HEK293 (cell line): ENCODE measurements around the gene ZCCHC2.

Source experiments
- CTCF ChIA-PET: fragments of 350-600 bp; formaldehyde crosslinking; extraction: SDS; loops from one replicate; lab custom pipeline; 2021; ENCODE audit warnings: antibody characterized with exemption; lab: Yijun Ruan, JAX
- POLR2A ChIA-PET: fragments of 300-600 bp; formaldehyde crosslinking; extraction: SDS; loops from one replicate; lab custom pipeline; 2020; ENCODE audit warnings: antibody characterized with exemption, inconsistent platforms; lab: Yijun Ruan, JAX
- H3K27ac ChIP-seq: fragments of 200-500 bp; sonication (Bioruptor generic); 2 replicates; pipeline ENCODE4 v1.5.1; 2014; ENCODE audit warnings: low read depth, low read length, control low read depth, inconsistent platforms; ENCODE audit errors: extremely low read depth
- H3K36me3 ChIP-seq, 2 experiments: fragments of 200-500 bp in 1 of 2; sonication (Bioruptor generic) in 1 of 2; 1 replicate in 1 of 2; 2 replicates in 1 of 2; pipeline ENCODE4 v1.5.1; 2014 to 2017; ENCODE audit warnings: inconsistent platforms in 2 of 2, low read length in 2 of 2; ENCODE audit not compliant: control insufficient read depth in 2 of 2, insufficient read depth in 1 of 2
- H3K4me1 ChIP-seq: fragments of 200-500 bp; sonication (Bioruptor generic); 2 replicates; pipeline ENCODE4 v1.5.1; 2014; ENCODE audit warnings: mild to moderate bottlenecking, low read length, inconsistent platforms; ENCODE audit not compliant: control insufficient read depth, insufficient read depth
- H3K4me3 ChIP-seq: 2 replicates; pipeline ENCODE4 v1.5.1; 2011; ENCODE audit warnings: low read depth, mild to moderate bottlenecking, control low read depth, low read length, moderate library complexity
- H3K9me3 ChIP-seq: fragments of 200-500 bp; sonication (Bioruptor generic); 2 replicates; pipeline ENCODE4 v1.5.1; 2014; ENCODE audit warnings: low read depth, low read length, inconsistent platforms; ENCODE audit not compliant: control insufficient read depth, insufficient read depth
- ATF2 ChIP-seq: fragments of 450-650 bp; formaldehyde crosslinking; IDR thresholded peaks from 2 replicates; pipeline ENCODE4 v1.5.1; 2016; ENCODE audit warnings: missing biosample characterization, missing genetic modification characterization, low read depth
- ELK4 ChIP-seq: IDR thresholded peaks from 2 replicates; pipeline ENCODE4 v1.6.1; 2011; ENCODE audit warnings: mild to moderate bottlenecking, low read depth, low read length, borderline replicate concordance
- KLF1 ChIP-seq: fragments of 450-650 bp; formaldehyde crosslinking; IDR thresholded peaks from 2 replicates; pipeline ENCODE4 v1.5.1; 2016; ENCODE audit warnings: missing biosample characterization, missing genetic modification characterization
- KLF10 ChIP-seq: fragments of 450-650 bp; IDR thresholded peaks from 2 replicates; pipeline ENCODE4 v1.5.1; 2018; ENCODE audit warnings: missing biosample characterization, mild to moderate bottlenecking, missing genetic modification characterization
- KLF16 ChIP-seq: fragments of 450-650 bp; formaldehyde crosslinking; IDR thresholded peaks from 2 replicates; pipeline ENCODE4 v1.5.1; 2017; ENCODE audit warnings: missing biosample characterization, missing genetic modification characterization
- MEIS1 ChIP-seq: sonication (generic); formaldehyde crosslinking; IDR thresholded peaks from 2 replicates; pipeline ENCODE4 v1.8.1; 2022; ENCODE audit warnings: missing genetic modification reagents, mild to moderate bottlenecking, borderline replicate concordance
- RBAK ChIP-seq: fragments of 450-650 bp; formaldehyde crosslinking; IDR thresholded peaks from 2 replicates; pipeline ENCODE4 v1.5.1; 2016; ENCODE audit warnings: missing biosample characterization, missing genetic modification characterization
- REPIN1 ChIP-seq: fragments of 450-650 bp; formaldehyde crosslinking; IDR thresholded peaks from 2 replicates; pipeline ENCODE4 v1.5.1; 2017; ENCODE audit warnings: missing biosample characterization, missing genetic modification characterization, low read depth
- SP7 ChIP-seq: fragments of 450-650 bp; formaldehyde crosslinking; IDR thresholded peaks from 2 replicates; pipeline ENCODE4 v1.5.1; 2016; ENCODE audit warnings: missing biosample characterization, missing genetic modification characterization
- ZNF132 ChIP-seq: fragments of 450-650 bp; formaldehyde crosslinking; IDR thresholded peaks from 2 replicates; pipeline ENCODE4 v1.5.1; 2017; ENCODE audit warnings: missing biosample characterization, missing genetic modification characterization, borderline replicate concordance
- ZNF140 ChIP-seq: fragments of 450-650 bp; formaldehyde crosslinking; IDR thresholded peaks from 2 replicates; pipeline ENCODE4 v1.5.1; 2016; ENCODE audit warnings: missing biosample characterization, missing genetic modification characterization
- ZNF174 ChIP-seq: fragments of 450-650 bp; formaldehyde crosslinking; IDR thresholded peaks from 2 replicates; pipeline ENCODE4 v1.5.0; 2017; ENCODE audit warnings: missing biosample characterization, mild to moderate bottlenecking, missing genetic modification characterization
- ZNF302 ChIP-seq: fragments of 450-650 bp; formaldehyde crosslinking; IDR thresholded peaks from 2 replicates; pipeline ENCODE4 v1.5.1; 2016; ENCODE audit warnings: missing biosample characterization, missing genetic modification characterization, low read depth
- ZNF324 ChIP-seq: fragments of 450-650 bp; formaldehyde crosslinking; IDR thresholded peaks from 2 replicates; pipeline ENCODE4 v1.5.1; 2016; ENCODE audit warnings: missing biosample characterization, missing genetic modification characterization
- ZNF394 ChIP-seq: fragments of 450-650 bp; formaldehyde crosslinking; IDR thresholded peaks from 2 replicates; pipeline ENCODE4 v1.5.1; 2016; ENCODE audit warnings: missing biosample characterization, missing genetic modification characterization, mild to moderate bottlenecking, moderate library complexity, borderline replicate concordance
- ZNF530 ChIP-seq: fragments of 450-650 bp; formaldehyde crosslinking; IDR thresholded peaks from 2 replicates; pipeline ENCODE4 v1.5.1; 2016; ENCODE audit warnings: low read depth, missing biosample characterization, missing genetic modification characterization
- ZNF707 ChIP-seq: fragments of 450-650 bp; formaldehyde crosslinking; IDR thresholded peaks from 2 replicates; pipeline ENCODE4 v1.5.1; 2016; ENCODE audit warnings: missing biosample characterization, missing genetic modification characterization
- ZNF792 ChIP-seq: fragments of 450-650 bp; formaldehyde crosslinking; IDR thresholded peaks from 2 replicates; pipeline ENCODE4 v1.5.1; 2016; ENCODE audit warnings: missing biosample characterization, missing genetic modification characterization
- ZXDB ChIP-seq: fragments of 450-650 bp; formaldehyde crosslinking; IDR thresholded peaks from 2 replicates; pipeline ENCODE4 v1.5.1; 2016; ENCODE audit warnings: missing biosample characterization, missing genetic modification characterization
- TF ChIP-seq, protein P1 (sequence below): fragments of 450-650 bp; formaldehyde crosslinking; IDR thresholded peaks from 2 replicates; pipeline ENCODE4 v1.5.1; 2016; ENCODE audit warnings: missing biosample characterization, missing genetic modification characterization
- TF ChIP-seq, protein P2 (sequence below): fragments of 450-650 bp; formaldehyde crosslinking; IDR thresholded peaks from 2 replicates; pipeline ENCODE4 v1.5.1; 2016; ENCODE audit warnings: missing biosample characterization, missing genetic modification characterization
- TF ChIP-seq, protein P3 (sequence below): fragments of 450-650 bp; formaldehyde crosslinking; conservative IDR thresholded peaks from 2 replicates; pipeline ENCODE4 v1.5.1; 2016; ENCODE audit warnings: low read depth, missing biosample characterization, missing genetic modification characterization

Gene ZCCHC2

DNA sequence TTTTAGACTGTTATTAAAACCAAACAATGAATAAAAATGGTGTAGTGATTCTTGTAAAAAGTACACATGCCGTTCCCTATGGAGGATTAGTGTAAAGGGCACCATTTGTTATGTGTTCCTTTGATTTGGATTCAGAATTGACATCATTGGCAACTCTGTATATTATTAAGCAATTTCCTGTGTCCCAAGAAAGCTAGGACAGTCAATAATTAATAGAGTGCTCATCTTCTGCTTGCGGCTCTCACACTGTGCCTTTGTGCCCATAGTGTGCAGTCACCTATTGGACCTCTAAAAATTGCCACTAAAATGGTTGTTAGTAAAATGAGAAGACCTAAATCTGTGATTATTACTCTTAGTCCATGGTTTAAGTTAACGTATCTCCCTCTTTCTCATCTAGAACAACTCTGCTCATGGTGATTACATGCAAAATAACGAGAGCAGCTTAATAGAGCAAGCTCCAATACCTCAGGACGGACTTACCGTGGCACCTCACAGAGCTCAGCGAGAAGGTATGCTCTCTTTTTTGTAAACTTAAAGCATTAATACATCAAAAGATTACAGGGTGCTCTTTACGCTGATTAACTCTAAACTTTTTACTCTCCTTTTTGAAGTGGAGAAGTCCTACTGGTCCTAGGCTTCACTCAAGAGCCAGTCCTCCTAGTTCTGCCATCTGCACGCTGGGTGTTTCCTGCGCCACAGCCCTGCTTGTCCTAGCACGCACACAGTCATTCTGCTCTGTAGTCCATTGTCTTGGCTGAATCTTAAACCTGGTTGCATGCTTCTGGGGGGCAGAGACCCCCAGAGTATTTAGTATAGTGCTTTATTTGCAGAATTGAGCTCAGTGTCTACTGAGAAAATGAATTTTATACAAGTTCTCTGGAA lies 16.7 kb downstream of the ZCCHC2 start:
- Histone ChIP-seq H3K9me3 (no peaks in the 10 kb centered on the region), H3K4me1 (peaks cover 4% of the 10 kb centered on the region; the same call in 1 of the 2 replicates), H3K27ac (no peak overlapping the region), H3K36me3 (peaks cover 23 to 30% of the 10 kb centered on the region in 2 experiments), H3K4me3 (no peak overlapping the region)
- POLR2A ChIA-PET: no interaction called here
- no peak for TF ChIP-seq ATF2 (tag by site-specific recombination)
- no peak for TF ChIP-seq ZNF707 (tag by site-specific recombination)
- no peak for TF ChIP-seq ZNF302
- no peak for TF ChIP-seq KLF1 (tag by site-specific recombination)
- no peak for TF ChIP-seq ZNF530
- no peak for TF ChIP-seq SP7 (tag by site-specific recombination)
- no peak for TF ChIP-seq ZNF132 (tag by site-specific recombination)
- TF ChIP-seq MEIS1: no peak
- TF ChIP-seq ZNF140 (tag by site-specific recombination): no peak
- TF ChIP-seq, protein P1, sequence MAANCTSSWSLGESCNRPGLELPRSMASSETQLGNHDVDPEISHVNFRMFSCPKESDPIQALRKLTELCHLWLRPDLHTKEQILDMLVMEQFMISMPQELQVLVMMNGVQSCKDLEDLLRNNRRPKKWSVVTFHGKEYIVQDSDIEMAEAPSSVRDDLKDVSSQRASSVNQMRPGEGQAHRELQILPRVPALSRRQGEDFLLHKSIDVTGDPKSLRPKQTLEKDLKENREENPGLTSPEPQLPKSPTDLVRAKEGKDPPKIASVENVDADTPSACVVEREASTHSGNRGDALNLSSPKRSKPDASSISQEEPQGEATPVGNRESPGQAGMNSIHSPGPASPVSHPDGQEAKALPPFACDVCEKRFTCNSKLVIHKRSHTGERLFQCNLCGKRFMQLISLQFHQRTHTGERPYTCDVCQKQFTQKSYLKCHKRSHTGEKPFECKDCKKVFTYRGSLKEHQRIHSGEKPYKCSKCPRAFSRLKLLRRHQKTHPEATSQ: no peak
- TF ChIP-seq, protein P2, sequence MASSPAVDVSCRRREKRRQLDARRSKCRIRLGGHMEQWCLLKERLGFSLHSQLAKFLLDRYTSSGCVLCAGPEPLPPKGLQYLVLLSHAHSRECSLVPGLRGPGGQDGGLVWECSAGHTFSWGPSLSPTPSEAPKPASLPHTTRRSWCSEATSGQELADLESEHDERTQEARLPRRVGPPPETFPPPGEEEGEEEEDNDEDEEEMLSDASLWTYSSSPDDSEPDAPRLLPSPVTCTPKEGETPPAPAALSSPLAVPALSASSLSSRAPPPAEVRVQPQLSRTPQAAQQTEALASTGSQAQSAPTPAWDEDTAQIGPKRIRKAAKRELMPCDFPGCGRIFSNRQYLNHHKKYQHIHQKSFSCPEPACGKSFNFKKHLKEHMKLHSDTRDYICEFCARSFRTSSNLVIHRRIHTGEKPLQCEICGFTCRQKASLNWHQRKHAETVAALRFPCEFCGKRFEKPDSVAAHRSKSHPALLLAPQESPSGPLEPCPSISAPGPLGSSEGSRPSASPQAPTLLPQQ (tag by site-specific recombination): no peak
- TF ChIP-seq ZNF394 (tag by site-specific recombination): no peak
- TF ChIP-seq, all 188 proteins: peak for 0
- CTCF ChIA-PET: interaction anchor here (2.4 kb wide), 1 partner anchor 114 kb away, joined by 7 read pairs; no protein-coding TSS in a partner anchor

DNA sequence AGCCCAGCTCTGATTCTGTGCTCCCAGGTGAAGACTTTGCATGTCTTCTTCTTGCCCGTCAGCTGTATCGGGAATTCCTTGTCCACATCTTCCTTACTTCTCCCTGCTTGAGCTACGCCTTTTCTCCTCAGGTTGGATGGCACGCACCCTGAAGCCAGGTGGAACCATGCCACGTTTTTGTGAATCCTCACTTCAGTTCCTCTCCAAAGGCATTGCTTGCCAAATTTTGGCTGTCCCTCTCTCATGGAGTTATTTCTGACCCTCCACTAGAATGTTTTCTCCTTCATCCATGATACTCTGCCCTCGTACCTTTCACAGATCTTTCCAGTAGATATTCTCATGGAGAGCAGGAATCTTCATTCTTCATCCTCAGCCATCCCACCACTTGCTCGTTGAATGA lies 20.2 kb downstream of the ZCCHC2 start:
- ChIA-PET CTCF (interaction anchor here (0.8 kb wide), 1 partner anchor 41 kb away, joined by 5 read pairs; no protein-coding TSS in a partner anchor), POLR2A (no interaction called here)
- no peak overlapping the region for H3K27ac ChIP-seq
- no peak overlapping the region for H3K4me3 ChIP-seq
- no peaks in the 10 kb centered on the region for H3K9me3 ChIP-seq
- H3K4me1 ChIP-seq: no peaks in the 10 kb centered on the region
- peaks cover 38 to 54% of the 10 kb centered on the region in 2 experiments for H3K36me3 ChIP-seq
- no peak for TF ChIP-seq ATF2 (tag by site-specific recombination)
- TF ChIP-seq ZNF707 (tag by site-specific recombination): no peak
- no peak for TF ChIP-seq RBAK (tag by site-specific recombination)
- TF ChIP-seq KLF16 (tag by site-specific recombination): no peak
- TF ChIP-seq, protein P3, sequence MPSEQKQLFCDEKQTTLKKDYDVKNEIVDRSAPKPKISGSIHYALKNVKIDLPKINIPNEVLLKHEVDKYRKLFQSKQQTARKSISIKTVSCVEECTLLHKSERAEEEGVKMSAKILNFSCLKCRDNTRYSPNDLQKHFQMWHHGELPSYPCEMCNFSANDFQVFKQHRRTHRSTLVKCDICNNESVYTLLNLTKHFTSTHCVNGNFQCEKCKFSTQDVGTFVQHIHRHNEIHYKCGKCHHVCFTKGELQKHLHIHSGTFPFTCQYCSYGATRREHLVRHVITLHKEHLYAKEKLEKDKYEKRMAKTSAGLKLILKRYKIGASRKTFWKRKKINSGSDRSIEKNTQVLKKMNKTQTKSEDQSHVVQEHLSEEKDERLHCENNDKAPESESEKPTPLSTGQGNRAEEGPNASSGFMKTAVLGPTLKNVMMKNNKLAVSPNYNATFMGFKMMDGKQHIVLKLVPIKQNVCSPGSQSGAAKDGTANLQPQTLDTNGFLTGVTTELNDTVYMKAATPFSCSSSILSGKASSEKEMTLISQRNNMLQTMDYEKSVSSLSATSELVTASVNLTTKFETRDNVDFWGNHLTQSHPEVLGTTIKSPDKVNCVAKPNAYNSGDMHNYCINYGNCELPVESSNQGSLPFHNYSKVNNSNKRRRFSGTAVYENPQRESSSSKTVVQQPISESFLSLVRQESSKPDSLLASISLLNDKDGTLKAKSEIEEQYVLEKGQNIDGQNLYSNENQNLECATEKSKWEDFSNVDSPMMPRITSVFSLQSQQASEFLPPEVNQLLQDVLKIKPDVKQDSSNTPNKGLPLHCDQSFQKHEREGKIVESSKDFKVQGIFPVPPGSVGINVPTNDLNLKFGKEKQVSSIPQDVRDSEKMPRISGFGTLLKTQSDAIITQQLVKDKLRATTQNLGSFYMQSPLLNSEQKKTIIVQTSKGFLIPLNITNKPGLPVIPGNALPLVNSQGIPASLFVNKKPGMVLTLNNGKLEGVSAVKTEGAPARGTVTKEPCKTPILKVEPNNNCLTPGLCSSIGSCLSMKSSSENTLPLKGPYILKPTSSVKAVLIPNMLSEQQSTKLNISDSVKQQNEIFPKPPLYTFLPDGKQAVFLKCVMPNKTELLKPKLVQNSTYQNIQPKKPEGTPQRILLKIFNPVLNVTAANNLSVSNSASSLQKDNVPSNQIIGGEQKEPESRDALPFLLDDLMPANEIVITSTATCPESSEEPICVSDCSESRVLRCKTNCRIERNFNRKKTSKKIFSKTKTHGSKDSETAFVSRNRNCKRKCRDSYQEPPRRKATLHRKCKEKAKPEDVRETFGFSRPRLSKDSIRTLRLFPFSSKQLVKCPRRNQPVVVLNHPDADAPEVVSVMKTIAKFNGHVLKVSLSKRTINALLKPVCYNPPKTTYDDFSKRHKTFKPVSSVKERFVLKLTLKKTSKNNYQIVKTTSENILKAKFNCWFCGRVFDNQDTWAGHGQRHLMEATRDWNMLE: no peak
- TF ChIP-seq ZNF792 (tag by site-specific recombination): no peak
- TF ChIP-seq ZXDB (tag by site-specific recombination): no peak
- TF ChIP-seq KLF10: no peak
- no peak for TF ChIP-seq ZNF324
- no peak for TF ChIP-seq ELK4
- TF ChIP-seq REPIN1: no peak
- no peak for TF ChIP-seq ZNF174 (tag by site-specific recombination)
